Measurements from ENCODE around the gene CASKIN1.

DNA sequence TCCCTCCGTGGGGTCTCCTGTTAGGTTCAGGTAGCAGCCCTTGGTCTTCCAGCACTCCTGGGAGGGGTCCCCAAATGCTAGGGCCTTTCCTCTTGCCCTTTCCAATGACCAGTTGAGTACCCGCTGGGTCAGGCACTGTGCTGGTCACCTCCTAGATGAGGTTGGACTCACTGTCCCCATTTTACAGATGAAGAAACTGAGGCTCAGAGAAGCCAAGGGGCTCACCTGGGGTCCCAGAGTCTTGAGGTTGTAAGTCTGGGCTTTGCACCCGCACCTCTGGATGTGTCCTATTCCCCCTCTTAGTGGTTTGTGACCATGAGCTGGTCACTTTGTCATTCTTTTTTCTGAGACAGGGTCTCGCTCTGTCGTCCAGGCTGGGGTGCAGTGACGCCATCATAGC lies 1.4 kb upstream of the CASKIN1 start:
- TF ChIP-seq EZH2phosphoT487 (conservative IDR thresholded peaks at IDR 0.05; ENCODE audit: low read length), result no peak
- TF ChIP-seq, protein P1, sequence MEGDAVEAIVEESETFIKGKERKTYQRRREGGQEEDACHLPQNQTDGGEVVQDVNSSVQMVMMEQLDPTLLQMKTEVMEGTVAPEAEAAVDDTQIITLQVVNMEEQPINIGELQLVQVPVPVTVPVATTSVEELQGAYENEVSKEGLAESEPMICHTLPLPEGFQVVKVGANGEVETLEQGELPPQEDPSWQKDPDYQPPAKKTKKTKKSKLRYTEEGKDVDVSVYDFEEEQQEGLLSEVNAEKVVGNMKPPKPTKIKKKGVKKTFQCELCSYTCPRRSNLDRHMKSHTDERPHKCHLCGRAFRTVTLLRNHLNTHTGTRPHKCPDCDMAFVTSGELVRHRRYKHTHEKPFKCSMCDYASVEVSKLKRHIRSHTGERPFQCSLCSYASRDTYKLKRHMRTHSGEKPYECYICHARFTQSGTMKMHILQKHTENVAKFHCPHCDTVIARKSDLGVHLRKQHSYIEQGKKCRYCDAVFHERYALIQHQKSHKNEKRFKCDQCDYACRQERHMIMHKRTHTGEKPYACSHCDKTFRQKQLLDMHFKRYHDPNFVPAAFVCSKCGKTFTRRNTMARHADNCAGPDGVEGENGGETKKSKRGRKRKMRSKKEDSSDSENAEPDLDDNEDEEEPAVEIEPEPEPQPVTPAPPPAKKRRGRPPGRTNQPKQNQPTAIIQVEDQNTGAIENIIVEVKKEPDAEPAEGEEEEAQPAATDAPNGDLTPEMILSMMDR (IDR thresholded peaks at IDR 0.05; ENCODE audit: insufficient read depth, low read length, poor library complexity, severe bottlenecking), result no peak
